GM21381 (cell line): ENCODE data around the gene LRRTM2.

ENCODE experiments used
- ATAC-seq: cut with Tn5 transposase; IDR thresholded peaks from one replicate; pipeline ENCODE4 v1.9.1; 2021; ENCODE audit warnings: mild to moderate bottlenecking, moderate library complexity; ENCODE audit not compliant: unreplicated experiment

Gene LRRTM2

GRCh38 chr5:138884094-138884493 is 9.0 kb upstream of the LRRTM2 start:
- no peak for ATAC-seq

- ATAC-seq = no peak
Measured at GRCh38 chr5:138883211-138883610, 8.1 kb upstream of the LRRTM2 start.

- ATAC-seq = no peak
Measured at GRCh38 chr5:138878437-138879235, 3.5 kb upstream of the LRRTM2 start.

- no peak for ATAC-seq
Measured at GRCh38 chr5:138876811-138877210, 1.7 kb upstream of the LRRTM2 start.

- ATAC-seq = no peak
Measured at GRCh38 chr5:138875946-138876345, 811 bp upstream of the LRRTM2 start.

GRCh38 chr5:138875552-138875875 is 379 bp upstream of the LRRTM2 start:
- no peak for ATAC-seq

GRCh38 chr5:138874241-138874640 is 894 bp downstream of the LRRTM2 start:
- no peak for ATAC-seq

GRCh38 chr5:138873466-138874221 is 1.5 kb downstream of the LRRTM2 start:
- ATAC-seq = no peak

- no peak for ATAC-seq
Measured at GRCh38 chr5:138872841-138873465, 2.2 kb downstream of the LRRTM2 start.

- no peak for ATAC-seq
Measured at GRCh38 chr5:138870611-138871010, 4.5 kb downstream of the LRRTM2 start.

GRCh38 chr5:138869763-138870500 is 5.2 kb downstream of the LRRTM2 start:
- ATAC-seq = no peak

GRCh38 chr5:138869038-138869437 is 6.1 kb downstream of the LRRTM2 start:
- no peak for ATAC-seq

- ATAC-seq = no peak
Measured at GRCh38 chr5:138867011-138867410, 8.1 kb downstream of the LRRTM2 start.

- no peak for ATAC-seq
Measured at GRCh38 chr5:138853132-138853531, 22.0 kb downstream of the LRRTM2 start.

- ATAC-seq = no peak
Measured at GRCh38 chr5:138850865-138851435, 24.2 kb downstream of the LRRTM2 start.

GRCh38 chr5:138849882-138850281 is 25.3 kb downstream of the LRRTM2 start:
- ATAC-seq = no peak

GRCh38 chr5:138849439-138849838 is 25.7 kb downstream of the LRRTM2 start:
- ATAC-seq = no peak

- ATAC-seq = no peak
Measured at GRCh38 chr5:138844812-138845513, 30.2 kb downstream of the LRRTM2 start.

- ATAC-seq = no peak
Measured at GRCh38 chr5:138844125-138844461, 31.0 kb downstream of the LRRTM2 start.

- no peak for ATAC-seq
Measured at GRCh38 chr5:138843316-138844124, 31.6 kb downstream of the LRRTM2 start.
